ENCODE measurements around the gene ADAMTSL2.

The ADAMTSL2 gene

DNA sequence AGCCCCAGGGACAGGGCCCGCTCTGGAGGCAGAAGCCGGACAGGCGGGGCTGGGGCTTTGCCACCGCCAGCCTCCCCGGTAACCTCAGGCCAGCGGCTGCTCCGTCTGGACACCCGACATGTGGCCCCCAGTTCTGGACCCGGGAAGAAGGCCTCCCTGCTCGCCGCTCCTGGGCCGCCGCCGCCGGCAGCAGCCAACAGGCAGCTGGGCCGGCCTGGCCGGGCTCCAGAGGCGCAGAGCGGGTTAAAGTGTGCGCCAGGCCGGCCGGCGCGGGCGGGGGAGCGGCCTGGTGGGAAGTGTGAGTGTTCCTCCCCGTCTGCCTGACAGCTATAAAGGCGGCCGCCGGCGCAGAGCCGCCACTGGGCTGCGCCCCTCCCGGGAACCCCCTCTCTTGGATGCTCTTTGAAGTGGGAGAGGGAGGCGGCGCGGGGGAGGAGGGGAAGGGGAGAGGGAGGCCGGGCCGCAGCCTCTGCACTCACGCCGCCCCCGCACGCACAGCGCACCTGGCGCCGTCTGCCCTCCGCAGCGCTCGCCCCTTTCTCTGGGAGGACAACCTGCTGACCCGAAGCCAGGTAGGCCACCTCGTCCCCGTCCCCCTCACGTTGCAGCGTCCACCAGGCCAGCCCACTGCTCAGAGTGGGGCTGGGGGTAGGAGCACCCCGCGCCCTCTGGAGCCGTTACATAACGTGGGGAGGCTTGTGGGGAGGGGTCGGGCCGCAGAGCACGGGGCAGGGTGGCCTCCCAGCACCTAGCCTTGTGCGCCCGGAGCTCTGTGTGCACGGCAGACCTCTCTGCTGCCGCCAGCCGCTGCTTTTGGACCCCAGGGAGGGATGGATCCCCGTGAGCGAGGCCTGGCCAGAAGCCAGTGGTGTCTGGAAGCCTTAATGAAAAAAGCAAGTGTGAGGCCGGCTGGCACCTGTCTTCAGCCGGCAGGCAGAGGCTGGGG is at the start of gene ADAMTSL2:
ADAMTSL2 (plus strand) TSS at position 359 of the 946 bp plus-strand sequence. CDS start 2,009 bp downstream, outside the sequence.
- no peak within 1 kb of the TSS for H3K4me3 ChIP-seq (ENCODE audit: low read depth, low read length)
- TF ChIP-seq, protein P1, sequence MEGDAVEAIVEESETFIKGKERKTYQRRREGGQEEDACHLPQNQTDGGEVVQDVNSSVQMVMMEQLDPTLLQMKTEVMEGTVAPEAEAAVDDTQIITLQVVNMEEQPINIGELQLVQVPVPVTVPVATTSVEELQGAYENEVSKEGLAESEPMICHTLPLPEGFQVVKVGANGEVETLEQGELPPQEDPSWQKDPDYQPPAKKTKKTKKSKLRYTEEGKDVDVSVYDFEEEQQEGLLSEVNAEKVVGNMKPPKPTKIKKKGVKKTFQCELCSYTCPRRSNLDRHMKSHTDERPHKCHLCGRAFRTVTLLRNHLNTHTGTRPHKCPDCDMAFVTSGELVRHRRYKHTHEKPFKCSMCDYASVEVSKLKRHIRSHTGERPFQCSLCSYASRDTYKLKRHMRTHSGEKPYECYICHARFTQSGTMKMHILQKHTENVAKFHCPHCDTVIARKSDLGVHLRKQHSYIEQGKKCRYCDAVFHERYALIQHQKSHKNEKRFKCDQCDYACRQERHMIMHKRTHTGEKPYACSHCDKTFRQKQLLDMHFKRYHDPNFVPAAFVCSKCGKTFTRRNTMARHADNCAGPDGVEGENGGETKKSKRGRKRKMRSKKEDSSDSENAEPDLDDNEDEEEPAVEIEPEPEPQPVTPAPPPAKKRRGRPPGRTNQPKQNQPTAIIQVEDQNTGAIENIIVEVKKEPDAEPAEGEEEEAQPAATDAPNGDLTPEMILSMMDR (IDR thresholded peaks at IDR 0.05; ENCODE audit: low read depth, low read length): no peak

DNA sequence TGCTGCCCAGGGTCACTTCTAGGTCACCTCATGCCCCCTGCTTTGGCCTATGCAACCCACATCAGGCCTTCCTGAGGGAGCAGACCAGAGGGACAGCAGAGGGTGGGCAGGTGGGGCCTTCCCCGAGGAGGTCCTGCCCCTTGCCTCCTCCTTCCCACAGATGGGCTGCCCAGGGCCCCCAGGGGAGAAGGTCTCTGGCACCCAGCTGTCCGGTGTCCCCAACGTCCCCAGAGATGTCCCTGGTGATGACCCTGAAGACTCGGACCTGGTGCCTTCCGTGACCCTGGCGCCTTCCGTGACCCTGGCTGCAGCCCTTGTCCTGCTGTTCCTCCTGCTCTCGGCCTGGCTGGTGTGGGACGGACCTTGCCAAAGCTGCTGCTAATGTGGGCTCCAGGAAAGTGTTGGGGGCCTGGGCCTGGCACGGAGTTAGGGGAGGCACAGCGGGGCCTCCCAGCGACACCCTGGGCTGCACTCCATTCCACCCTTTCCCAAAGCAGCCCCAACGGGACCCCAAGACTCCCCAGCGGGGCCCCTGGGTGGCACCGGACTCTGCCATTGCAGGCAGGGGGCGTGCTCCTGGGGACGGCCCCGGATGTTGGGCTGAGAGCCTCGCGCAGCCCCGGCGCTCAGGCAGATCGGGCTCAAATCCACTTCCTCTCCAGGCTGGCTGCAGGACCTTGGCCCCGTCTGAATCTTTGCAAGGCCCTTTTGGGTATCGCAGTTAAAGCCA is 48.8 kb upstream of the ADAMTSL2 start:
- TF ChIP-seq, protein P1 (IDR thresholded peaks at IDR 0.05; ENCODE audit: low read depth, low read length): no peak
- no peak overlapping the region for H3K4me3 ChIP-seq (ENCODE audit: low read depth, low read length)

DNA sequence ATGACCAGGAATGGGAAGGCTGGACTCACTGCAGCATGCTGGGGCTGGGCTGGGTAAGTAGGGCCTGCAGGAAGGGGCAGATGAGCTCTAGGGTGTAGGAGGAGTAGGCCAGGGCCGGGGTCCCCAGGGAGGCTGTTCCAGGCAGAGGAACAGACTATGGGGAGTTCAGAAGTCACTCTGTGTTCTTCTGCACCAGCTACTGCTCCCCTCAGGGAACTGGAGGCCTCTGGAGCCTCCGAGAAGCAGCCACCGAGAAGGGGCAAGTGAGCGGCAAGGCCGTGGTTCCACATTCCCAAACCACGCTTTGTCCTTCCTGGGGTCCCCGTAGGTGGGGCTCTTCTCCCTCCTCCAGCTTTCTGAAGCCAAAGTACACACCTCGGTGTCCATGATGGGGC is 47.2 kb upstream of the ADAMTSL2 start:
- TF ChIP-seq, protein P1 (IDR thresholded peaks at IDR 0.05; ENCODE audit: low read depth, low read length): no peak
- no peak overlapping the region for H3K4me3 ChIP-seq (ENCODE audit: low read depth, low read length)

DNA sequence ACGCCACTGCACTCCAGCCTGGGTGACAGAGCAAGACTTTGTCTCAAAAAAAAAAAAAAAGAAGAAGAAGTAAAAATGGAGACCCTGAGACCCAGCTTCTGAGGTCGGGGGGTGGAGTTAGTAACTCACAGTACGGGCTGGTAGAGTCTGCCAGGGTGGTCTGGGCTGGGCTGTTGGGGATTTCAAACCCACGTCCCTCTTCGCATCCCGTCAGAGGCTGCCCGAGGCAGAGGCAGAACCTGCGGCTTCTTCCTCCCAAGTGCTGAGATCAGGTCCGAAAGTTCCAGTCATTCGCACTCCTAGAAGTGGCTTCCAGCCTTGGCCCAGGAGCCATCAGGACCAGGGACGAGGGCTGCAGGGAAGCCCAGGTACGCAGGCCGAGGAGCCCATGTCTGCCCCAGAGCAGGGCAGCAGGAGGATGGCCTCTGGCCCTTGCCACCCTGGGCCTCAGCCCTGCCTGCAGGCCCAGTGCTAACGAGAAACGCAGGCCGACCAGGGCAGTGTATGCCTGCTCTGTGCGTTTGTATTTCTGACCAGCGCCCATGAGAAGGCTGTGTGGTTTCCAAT is 45.7 kb upstream of the ADAMTSL2 start:
- TF ChIP-seq, protein P1 (IDR thresholded peaks at IDR 0.05; ENCODE audit: low read depth, low read length): no peak
- H3K4me3 ChIP-seq (ENCODE audit: low read depth, low read length): no peak overlapping the region

DNA sequence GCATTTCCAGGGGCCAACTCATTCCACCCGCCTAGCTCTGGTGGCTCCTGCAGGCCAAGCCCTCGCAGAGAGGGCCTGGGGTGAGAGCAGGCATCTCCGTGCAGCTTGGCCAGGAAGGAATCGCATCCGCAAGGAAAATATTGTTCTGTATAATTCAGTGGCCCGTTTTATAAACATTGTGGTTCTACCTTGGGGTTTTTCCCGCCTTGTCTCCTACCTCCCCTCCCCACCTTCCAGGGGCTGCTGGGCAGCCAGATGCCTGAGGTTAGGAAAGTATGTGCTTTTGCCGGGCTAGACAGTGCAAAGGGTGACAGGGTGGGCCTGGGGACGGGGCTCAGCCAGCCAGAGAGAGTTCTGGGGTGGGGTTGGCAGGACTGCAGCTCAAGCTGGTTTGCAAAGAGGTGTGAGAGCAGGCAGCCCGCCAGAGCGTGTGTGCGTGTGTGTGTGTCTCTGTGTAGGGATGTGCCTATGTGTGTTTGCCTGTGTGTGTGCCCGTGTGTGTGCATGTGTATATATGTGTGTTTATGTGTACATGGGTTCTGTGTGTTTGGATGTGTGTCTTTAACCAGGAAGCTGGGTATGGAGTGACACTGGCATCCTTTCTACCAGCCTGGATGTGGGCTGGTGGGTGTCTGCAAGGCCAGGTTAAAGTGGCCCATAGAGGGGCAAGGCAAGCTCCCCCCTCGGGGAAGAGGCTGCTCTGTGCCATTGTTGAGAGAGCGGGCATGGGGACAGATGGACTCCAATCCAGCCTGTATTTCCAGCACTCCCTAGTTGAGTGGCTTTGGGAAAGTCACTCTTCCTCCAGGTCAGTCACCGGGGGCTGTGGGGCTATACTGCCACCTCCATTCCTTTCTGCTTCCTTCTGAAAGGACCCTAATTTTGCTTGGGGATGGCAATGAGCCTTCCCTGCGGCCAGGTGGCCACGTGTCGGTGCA is 45.0 kb upstream of the ADAMTSL2 start:
- TF ChIP-seq, protein P1 (IDR thresholded peaks at IDR 0.05; ENCODE audit: low read depth, low read length): no peak
- no peak overlapping the region for H3K4me3 ChIP-seq (ENCODE audit: low read depth, low read length)

DNA sequence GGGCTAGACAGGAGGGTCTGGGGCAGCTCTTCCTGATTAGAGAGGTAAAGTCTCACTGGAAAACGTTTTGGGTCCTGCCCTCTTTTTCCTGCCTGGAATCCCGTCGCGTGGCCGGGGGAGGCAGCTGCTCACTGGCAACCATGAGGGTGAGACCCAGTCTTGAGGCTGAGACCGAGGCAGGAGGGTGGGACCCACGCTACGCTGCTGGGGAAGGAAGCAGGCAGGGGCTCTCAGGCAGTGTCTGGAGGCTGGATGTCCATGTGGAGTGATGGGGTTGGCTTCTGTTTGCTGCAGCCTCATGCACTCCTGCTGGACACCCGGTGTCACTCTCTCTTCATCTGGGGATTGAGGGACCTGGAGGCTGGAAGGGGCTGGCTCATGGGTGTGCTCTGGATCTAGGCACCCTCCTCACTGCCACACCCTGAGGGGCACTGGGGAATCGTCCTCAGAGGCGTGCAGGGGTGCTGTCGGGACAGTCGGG is 44.3 kb upstream of the ADAMTSL2 start:
- TF ChIP-seq, protein P1 (IDR thresholded peaks at IDR 0.05; ENCODE audit: low read depth, low read length): no peak
- H3K4me3 ChIP-seq (ENCODE audit: low read depth, low read length): no peak overlapping the region

Measured in WI38 (cell line).